ENCODE data around the gene MAPK8IP1. TPM values are rescaled to one million over a fixed set of nuclear protein-coding genes. Genes with fewer than 3 reads are reported as not detected.

MAPK8IP1 gene
- total and polyA plus RNA-seq, 4 donors, result 4.7 to 15.4 (median 5.7) TPM

GRCh38 chr11:45907911-45908370, 22.5 kb downstream of the MAPK8IP1 start:
- H3K36me3 ChIP-seq (ENCODE audit: control insufficient read depth in 4 of 4, insufficient read depth in 4 of 4, low read length in 4 of 4), result peaks cover 0 to 31% (median 6%) of the 10 kb centered on the region in 4 donors
- no peak overlapping the region for H3K9ac ChIP-seq (ENCODE audit: insufficient read depth in 1 of 2, low read length in 2 of 2)
- no peaks in the 10 kb centered on the region for H3K9me3 ChIP-seq (ENCODE audit: control insufficient read depth in 4 of 4, insufficient read depth in 3 of 4, low read length in 3 of 4)
- TF ChIP-seq CTCF (IDR thresholded peaks at IDR 0.05; ENCODE audit: control extremely low read depth, extremely low read depth), result no peak
- 75 to 81% methylated on average over 8 of the region's 8 CpGs for WGBS, 2 donors
- H3K4me1 ChIP-seq (ENCODE audit: control insufficient read depth in 5 of 5, insufficient read depth in 5 of 5, low read length in 5 of 5), result peaks cover 0 to 7% (median 0%) of the 10 kb centered on the region in 5 donors
- peak in 2 of 3 donors; percentile 32 to 44 for DNase-seq
- H3K27me3 ChIP-seq (ENCODE audit: control insufficient read depth in 3 of 3, insufficient read depth in 3 of 3, low read length in 2 of 3), result no peaks in the 10 kb centered on the region
- no peak overlapping the region for H3K27ac ChIP-seq (ENCODE audit: low read depth in 1 of 2, low read length in 1 of 2)
- H3K4me3 ChIP-seq, result no peak overlapping the region
- no peak for ATAC-seq (ENCODE audit: insufficient read depth, low FRiP score)

DNA sequence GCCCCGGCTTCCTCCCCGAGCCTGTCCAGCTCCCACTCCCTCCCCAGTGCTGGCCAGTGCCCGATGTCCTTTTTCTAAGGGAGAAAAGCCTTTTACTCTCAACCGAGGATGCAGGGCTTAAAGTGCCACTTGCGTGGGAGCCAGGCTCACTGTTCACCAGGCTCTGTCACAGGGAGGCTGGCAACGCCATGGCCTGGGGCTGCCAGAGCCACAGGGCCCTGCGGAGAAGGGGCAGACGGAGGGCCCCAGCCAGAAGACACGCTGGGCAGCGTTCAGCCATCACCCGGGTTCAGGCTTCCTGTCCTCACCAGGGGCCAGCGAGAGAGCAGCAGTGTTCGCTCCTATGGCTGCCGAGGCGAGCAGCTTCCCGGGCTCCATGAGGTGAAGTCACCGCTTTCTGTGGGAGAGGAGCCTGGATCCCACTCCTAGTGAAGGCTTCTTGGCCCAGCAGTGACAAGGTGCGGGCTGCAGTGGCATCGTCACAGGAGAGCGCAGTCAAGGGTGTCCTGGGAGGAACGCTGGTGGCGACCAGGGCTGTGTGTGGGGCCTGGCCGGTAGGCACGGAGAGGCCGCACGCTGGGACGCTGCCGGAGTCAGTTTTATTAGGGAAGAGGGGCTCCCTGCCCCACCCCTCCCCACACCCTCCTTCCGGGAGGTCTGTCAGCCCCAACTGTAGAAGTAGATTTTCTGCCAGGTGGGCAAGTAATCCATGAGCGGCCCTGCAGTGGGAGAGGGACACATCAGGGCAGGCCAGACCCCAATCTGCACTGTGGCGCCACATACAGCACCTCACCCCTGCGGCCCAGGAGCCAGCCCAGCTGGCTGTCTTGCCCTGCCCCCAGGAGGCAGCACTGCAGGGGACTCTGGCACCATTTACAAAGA, 24.4 kb downstream of the MAPK8IP1 start:
- H3K27ac ChIP-seq (ENCODE audit: low read depth in 1 of 2, low read length in 1 of 2), result no peak overlapping the region
- H3K9me3 ChIP-seq (ENCODE audit: control insufficient read depth in 4 of 4, insufficient read depth in 3 of 4, low read length in 3 of 4), result no peaks in the 10 kb centered on the region
- H3K9ac ChIP-seq (ENCODE audit: insufficient read depth in 1 of 2, low read length in 2 of 2), result no peak overlapping the region
- H3K36me3 ChIP-seq (ENCODE audit: control insufficient read depth in 4 of 4, insufficient read depth in 4 of 4, low read length in 4 of 4), result peaks cover 4 to 50% (median 10%) of the 10 kb centered on the region in 4 donors
- peaks cover 0 to 7% (median 0%) of the 10 kb centered on the region in 5 donors for H3K4me1 ChIP-seq (ENCODE audit: control insufficient read depth in 5 of 5, insufficient read depth in 5 of 5, low read length in 5 of 5)
- TF ChIP-seq CTCF (IDR thresholded peaks at IDR 0.05; ENCODE audit: control extremely low read depth, extremely low read depth), result no peak
- WGBS, 2 donors, result 89 to 91% methylated on average over 32 of the region's 32 CpGs
- no peak overlapping the region for H3K4me3 ChIP-seq
- no peak for ATAC-seq (ENCODE audit: insufficient read depth, low FRiP score)
- no peak for DNase-seq
- H3K27me3 ChIP-seq (ENCODE audit: control insufficient read depth in 3 of 3, insufficient read depth in 3 of 3, low read length in 2 of 3), result no peaks in the 10 kb centered on the region

DNA sequence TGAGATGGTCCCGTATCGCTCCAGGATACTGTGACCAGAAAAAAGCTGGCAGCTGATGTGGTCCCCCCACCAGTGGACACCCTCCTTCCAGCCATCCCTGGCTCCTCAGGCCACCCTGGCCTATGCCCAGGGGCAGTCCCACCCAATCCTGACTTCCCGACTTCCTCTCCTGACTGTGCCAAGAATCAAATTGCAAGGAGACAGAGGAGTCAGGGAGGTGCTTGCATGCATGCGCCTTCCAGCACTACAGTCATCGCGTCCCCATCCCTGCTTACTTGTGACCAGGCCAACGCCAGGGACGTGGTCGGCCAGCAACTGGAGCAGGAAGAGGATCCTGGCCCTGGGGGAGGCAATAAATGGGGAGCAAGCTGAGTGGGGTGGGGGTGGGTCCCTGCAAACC, 25.2 kb downstream of the MAPK8IP1 start:
- H3K4me1 ChIP-seq (ENCODE audit: control insufficient read depth in 5 of 5, insufficient read depth in 5 of 5, low read length in 5 of 5), result peaks cover 0 to 7% (median 0%) of the 10 kb centered on the region in 5 donors
- no peak for DNase-seq
- ATAC-seq (ENCODE audit: insufficient read depth, low FRiP score), result no peak
- no peak for TF ChIP-seq CTCF (IDR thresholded peaks at IDR 0.05; ENCODE audit: control extremely low read depth, extremely low read depth)
- no peak overlapping the region for H3K9ac ChIP-seq (ENCODE audit: insufficient read depth in 1 of 2, low read length in 2 of 2)
- WGBS, 2 donors, result 89 to 93% methylated on average over 9 of the region's 9 CpGs
- no peak overlapping the region for H3K27ac ChIP-seq (ENCODE audit: low read depth in 1 of 2, low read length in 1 of 2)
- peaks cover 5 to 57% (median 12%) of the 10 kb centered on the region in 4 donors for H3K36me3 ChIP-seq (ENCODE audit: control insufficient read depth in 4 of 4, insufficient read depth in 4 of 4, low read length in 4 of 4)
- no peaks in the 10 kb centered on the region for H3K27me3 ChIP-seq (ENCODE audit: control insufficient read depth in 3 of 3, insufficient read depth in 3 of 3, low read length in 2 of 3)
- no peak overlapping the region for H3K4me3 ChIP-seq
- H3K9me3 ChIP-seq (ENCODE audit: control insufficient read depth in 4 of 4, insufficient read depth in 3 of 4, low read length in 3 of 4), result no peaks in the 10 kb centered on the region

Measured in lung (tissue), 12 donors.